OCI-LY7 (cell line): ENCODE data around the gene RBMS1.

Source experiments
- CTCF ChIP-seq: fragments of 200-600 bp; sonication (generic); conservative IDR thresholded peaks from 2 replicates; pipeline ENCODE4 v1.5.1; 2014; ENCODE audit warnings: mild to moderate bottlenecking, antibody characterized with exemption, low read length, moderate library complexity, mixed read lengths
- EZH2phosphoT487 ChIP-seq: fragments of 200-600 bp; sonication (generic); IDR thresholded peaks from 2 replicates; pipeline ENCODE4 v1.6.1; 2018; ENCODE audit warnings: low read depth, borderline replicate concordance, mild to moderate bottlenecking, mixed run types, antibody characterized with exemption, low read length, moderate library complexity, mixed read lengths

GRCh38 chr2:160375802-160376469 lies 117.7 kb downstream of the RBMS1 start:
- no peak for TF ChIP-seq CTCF
- no peak for TF ChIP-seq EZH2phosphoT487
